DMS153 (cell line): ENCODE measurements around the gene TRPV6.

ENCODE experiments used
- DNase-seq: peaks from one replicate; lab custom pipeline; 2025; lab: John Stamatoyannopoulos, UW

The TRPV6 gene

GRCh38 chr7:142883571-142884285, 1.8 kb downstream of the TRPV6 start:
- DNase-seq, result no peak

- no peak for DNase-seq
Observed at GRCh38 chr7:142883145-142883544, 2.4 kb downstream of the TRPV6 start.

- no peak for DNase-seq
Observed at GRCh38 chr7:142882338-142882678, 3.2 kb downstream of the TRPV6 start.

- DNase-seq, result no peak
Observed at GRCh38 chr7:142881586-142882337, 3.8 kb downstream of the TRPV6 start.

DNA sequence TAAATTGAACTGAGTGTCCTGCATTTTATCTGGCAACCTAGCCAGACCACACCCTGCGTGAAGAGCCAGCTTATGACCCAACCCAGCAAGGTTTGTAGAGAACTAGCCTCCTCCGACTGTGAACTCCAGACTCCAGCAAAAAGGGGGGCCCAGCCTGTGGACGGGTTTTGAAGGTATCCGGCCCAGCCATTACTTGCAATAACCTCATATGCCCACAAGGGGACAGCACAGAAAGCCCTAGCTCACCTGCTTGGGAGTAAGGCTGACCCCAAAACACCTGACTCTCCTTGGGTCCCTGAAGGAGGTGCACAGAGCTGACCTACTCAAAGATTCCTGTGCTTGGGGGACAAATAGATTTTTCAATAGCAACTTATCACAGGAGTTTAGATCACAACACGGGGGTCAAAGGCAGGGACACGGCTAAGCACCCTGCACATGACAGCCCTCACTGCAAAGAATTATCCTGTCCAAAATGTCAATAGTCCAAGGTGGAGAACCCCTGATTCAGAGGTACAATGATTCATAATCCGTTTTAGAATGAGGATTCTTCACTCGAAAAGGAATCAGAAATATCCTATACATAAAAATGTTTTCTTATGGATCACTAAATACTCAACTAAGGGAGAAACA, 4.6 kb downstream of the TRPV6 start:
- no peak for DNase-seq

DNA sequence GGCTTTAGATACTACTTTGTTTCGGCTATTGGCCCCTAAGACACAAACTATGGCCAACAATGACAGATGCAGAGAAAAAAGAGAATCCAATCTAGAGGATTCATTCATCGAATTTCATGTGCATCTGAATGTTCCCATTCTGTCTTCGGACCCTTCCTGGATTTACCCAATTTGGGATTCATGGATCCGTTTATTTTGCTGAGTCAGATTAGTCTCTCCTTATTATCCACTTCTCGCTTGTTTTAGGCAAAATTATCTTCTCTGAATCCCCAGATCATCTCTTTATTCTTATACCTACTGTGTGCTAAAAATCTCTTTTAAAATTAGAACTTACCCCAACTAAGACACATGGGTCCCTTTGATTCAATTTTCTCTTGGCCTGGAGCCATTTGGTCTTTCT, 6.5 kb downstream of the TRPV6 start:
- DNase-seq, result no peak

- DNase-seq, result no peak
Observed at GRCh38 chr7:142878315-142878714, 7.2 kb downstream of the TRPV6 start.

DNA sequence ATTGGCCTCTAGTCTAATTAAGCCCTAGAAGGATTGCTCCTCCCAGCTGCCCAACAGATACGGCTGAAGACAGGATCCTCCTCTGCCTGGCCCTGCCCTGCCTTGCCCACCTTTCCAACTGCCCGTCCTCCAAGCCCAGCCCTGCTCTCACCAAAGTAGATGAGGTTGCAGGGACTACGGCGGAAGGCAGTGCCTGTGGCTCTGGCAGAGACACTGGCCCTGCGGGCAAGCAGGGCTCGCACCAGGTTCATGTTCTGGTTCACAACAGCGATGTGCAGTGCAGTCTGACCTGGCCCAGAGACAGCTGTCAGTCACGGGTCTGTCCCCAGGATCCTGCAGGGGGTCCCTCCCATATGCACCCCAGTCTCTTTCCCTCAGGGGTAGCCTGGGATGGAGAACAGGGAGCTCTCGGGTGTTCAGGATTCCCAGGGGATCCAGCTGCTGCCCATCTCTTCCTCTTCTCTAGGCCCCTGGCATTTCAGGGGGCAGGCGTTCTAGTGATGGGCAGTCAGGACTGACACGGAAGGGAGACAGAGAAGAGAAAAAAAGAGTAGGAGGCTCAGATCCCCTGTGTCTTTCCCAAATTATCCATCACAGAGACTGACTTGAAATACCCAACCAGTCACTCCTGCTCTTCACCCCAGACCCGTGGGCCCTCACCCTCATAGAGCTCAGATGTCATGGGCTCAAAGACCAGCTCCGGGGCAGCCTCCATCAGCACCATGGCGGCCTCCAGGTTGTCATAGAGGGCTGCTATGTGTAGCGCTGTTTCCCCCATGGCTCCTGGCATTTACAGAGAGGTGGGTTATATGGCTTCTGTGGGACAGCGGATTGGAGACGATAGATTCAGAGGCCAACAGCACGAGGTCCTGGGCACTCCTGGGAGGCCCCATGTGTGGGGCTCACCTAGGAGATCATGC, 8.3 kb downstream of the TRPV6 start:
- DNase-seq, result no peak

- DNase-seq, result no peak
Observed at GRCh38 chr7:142876236-142876960, 9.1 kb downstream of the TRPV6 start.

DNA sequence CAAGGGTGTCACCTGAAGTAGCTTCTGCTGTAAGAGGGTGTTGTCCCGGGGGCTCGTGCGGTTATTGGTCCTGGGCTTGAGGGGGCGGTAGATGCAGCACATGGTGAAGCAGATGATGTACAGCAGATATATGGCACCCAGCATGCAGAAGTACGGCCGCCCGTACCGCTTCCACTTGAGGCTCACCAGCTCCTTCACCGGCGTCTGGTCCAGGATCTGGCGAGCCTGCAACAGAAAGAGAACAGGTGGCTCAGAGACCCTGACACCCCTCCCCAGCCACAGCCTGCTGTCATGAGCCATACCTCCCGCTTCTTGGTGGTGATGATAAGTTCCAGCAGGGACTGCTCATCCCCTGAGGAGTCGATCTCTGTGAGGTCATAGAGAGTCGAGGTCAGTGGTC, 10.1 kb downstream of the TRPV6 start:
- no peak for DNase-seq

- DNase-seq, result no peak
Observed at GRCh38 chr7:142874837-142875236, 10.7 kb downstream of the TRPV6 start.

- DNase-seq, result no peak
Observed at GRCh38 chr7:142874409-142874808, 11.1 kb downstream of the TRPV6 start.

DNA sequence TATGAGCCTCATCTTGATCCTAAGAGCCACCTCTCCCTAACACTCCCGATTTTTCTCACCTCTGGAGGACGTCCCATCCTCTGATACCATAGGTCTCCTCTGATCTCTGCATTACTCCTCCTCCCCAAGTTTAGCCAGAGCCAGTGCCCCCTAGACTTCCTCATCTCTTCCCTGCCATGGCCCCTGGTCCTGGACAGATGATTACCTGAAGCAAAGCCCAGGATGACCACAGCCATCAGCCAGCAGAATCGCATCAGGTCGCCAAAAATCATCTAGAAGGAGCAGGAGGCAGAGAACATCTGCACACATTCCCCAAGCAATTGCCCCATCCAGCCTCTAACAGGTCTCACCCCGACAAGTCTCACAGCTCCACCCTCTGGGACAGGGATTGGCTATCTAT, 11.7 kb downstream of the TRPV6 start:
- no peak for DNase-seq

DNA sequence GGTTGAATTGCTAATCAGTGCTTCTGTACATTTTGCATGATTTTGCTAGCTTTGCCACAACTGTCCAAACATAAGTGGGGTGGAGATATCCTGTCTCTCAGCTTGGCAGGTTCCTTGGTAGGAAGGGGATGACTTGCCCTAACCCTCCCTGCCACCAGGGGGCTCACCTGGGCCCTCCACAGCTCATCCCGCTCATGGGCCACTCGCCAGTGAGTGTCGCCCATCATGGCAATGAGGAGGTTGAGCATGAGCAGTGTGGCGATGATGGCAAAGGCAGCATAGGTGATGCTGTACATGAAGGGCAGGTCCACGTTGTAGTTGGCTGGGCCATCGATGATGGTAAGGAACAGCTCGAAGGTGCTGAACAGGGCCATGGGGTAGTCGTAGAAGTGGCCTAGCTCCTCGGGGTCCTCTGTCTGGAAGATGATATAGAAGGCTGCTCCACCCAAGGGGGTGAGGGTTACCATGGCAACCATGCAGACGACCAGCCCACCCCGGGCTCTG, 12.2 kb downstream of the TRPV6 start:
- DNase-seq, result no peak

- DNase-seq, result no peak
Observed at GRCh38 chr7:142872106-142872675, 13.4 kb downstream of the TRPV6 start.

GRCh38 chr7:142871260-142872105, 14.1 kb downstream of the TRPV6 start:
- DNase-seq, result no peak

DNA sequence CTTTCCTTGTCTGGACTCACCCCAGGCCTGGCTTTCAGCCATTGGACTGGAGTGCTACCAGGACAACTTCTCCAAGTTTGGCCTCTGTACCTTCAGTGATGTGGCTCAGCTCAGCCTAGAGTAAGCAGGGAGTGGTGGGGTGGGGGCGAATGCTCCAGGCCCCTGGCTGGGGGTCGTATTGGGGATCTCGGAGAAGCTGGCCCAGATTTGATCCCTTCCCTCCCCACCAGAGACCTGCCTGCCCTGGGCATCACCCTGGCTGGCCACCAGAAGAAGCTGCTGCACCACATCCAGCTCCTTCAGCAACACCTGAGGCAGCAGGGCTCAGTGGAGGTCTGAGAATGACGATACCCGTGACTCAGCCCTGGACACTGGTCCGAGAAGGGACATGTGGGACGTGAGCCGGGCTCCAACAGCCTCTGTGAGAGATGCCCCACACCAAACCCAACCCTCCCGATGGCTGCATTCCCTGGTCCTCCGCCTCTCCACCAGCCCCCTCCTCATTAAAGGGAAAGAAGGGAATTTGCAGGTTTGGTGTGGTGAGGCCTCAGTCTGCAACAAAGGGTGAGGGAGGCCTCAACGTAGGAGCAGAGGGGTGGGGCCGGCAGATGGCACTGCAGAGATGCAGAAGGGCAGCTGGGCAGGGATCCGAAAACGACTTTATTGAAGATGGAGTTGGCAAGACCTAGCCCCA, 14.8 kb downstream of the TRPV6 start:
- DNase-seq, result no peak

DNA sequence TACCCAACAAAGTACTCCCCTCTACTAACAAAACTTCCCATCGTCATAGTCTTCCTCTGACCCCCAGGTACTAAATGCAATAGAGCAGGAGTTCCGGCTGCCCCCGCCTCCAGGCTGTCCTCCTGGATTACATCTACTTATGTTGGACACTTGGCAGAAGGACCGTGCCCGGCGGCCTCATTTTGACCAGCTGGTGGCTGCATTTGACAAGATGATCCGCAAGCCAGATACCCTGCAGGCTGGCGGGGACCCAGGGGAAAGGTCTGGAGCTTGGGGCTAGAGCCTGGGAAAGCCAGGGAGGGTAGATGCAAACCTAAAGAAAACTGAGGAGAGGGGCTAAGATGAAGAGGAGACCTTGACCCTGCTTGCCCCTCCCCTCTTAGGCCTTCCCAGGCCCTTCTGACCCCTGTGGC, 15.4 kb downstream of the TRPV6 start:
- DNase-seq, result no peak

DNA sequence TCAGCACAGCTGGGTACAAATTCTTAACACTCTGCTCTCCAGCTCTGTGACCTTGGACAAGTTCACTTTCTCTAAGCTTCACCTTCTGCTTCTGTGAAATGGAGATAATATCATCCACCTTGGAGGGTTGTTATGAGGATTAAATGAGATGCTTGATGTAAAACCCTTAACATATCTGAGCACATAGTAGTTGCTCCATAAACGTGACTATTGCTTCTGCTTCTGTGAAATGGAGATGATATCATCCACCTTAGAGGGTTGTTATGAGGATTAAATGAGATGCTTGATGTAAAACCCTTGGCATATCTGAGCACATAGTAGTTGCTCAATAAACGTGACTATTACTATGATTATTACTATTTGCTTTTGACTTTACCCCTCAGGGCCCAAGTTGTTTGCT, 16.1 kb downstream of the TRPV6 start:
- no peak for DNase-seq
